IPS-20b (cell line): ENCODE results near the gene TMEM131L.

Experiments
- H3K27ac ChIP-seq: one replicate; pipeline ENCODE4 v1.5.1; 2013; ENCODE audit warnings: low read length
- H3K27me3 ChIP-seq: 2 replicates; pipeline ENCODE4 v1.6.1; 2013; ENCODE audit warnings: mild to moderate bottlenecking, low read length, inconsistent platforms; ENCODE audit not compliant: insufficient read depth
- H3K36me3 ChIP-seq: 2 replicates; pipeline ENCODE4 v1.6.1; 2013; ENCODE audit warnings: low read depth, mild to moderate bottlenecking, inconsistent platforms, low read length, moderate library complexity; ENCODE audit not compliant: insufficient read depth
- H3K4me1 ChIP-seq: 2 replicates; pipeline ENCODE4 v1.6.1; 2013; ENCODE audit warnings: mild to moderate bottlenecking, control low read depth, inconsistent platforms, low read length, moderate library complexity; ENCODE audit not compliant: insufficient read depth
- H3K4me3 ChIP-seq: 2 replicates; pipeline ENCODE4 v1.5.1; 2013; ENCODE audit warnings: mild to moderate bottlenecking, low read length, inconsistent platforms
- H3K9ac ChIP-seq: 2 replicates; pipeline ENCODE4 v1.6.1; 2013; ENCODE audit warnings: low read depth, mild to moderate bottlenecking, inconsistent platforms, low read length, moderate library complexity
- H3K9me3 ChIP-seq: 2 replicates; pipeline ENCODE4 v1.6.1; 2013; ENCODE audit warnings: mild to moderate bottlenecking, low read depth, low read length, inconsistent platforms; ENCODE audit not compliant: insufficient read depth

Gene TMEM131L

DNA sequence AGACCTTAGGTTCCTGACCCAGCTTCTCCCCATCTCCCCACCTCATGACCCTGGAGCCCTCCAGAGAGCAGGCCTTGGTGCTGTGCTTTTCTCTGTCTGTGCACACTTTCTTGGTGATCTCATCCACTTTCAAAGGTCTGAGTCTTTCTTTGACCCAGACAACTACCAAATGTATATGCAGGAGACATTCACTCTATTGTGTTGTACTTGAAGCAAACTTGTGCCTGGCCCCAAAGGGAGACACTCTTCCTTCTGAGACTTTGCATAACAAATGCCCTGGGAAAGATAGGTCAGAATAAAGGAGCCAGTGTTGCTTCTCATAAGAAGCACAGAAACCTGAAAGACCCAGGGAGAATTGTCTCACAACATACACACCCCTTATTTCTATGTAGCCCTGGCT, 163.6 kb downstream of the TMEM131L start:
- H3K36me3 ChIP-seq, result peaks cover 93% of the 10 kb centered on the region
- no peaks in the 10 kb centered on the region for H3K27me3 ChIP-seq
- H3K4me3 ChIP-seq, result no peak overlapping the region
- H3K27ac ChIP-seq, result no peak overlapping the region
- peaks cover 7% of the 10 kb centered on the region; the same call in 1 of the 2 replicates for H3K9me3 ChIP-seq
- H3K4me1 ChIP-seq, result no peaks in the 10 kb centered on the region
- no peak overlapping the region for H3K9ac ChIP-seq

- peaks cover 7% of the 10 kb centered on the region; the same call in 1 of the 2 replicates for H3K9me3 ChIP-seq
- no peaks in the 10 kb centered on the region for H3K4me1 ChIP-seq
- H3K27ac ChIP-seq, result no peak overlapping the region
- H3K9ac ChIP-seq, result no peak overlapping the region
- H3K27me3 ChIP-seq, result no peaks in the 10 kb centered on the region
- no peak overlapping the region for H3K4me3 ChIP-seq
- peaks cover 70% of the 10 kb centered on the region for H3K36me3 ChIP-seq
Measured at GRCh38 chr4:153634738-153635353, 168.7 kb downstream of the TMEM131L start.

DNA sequence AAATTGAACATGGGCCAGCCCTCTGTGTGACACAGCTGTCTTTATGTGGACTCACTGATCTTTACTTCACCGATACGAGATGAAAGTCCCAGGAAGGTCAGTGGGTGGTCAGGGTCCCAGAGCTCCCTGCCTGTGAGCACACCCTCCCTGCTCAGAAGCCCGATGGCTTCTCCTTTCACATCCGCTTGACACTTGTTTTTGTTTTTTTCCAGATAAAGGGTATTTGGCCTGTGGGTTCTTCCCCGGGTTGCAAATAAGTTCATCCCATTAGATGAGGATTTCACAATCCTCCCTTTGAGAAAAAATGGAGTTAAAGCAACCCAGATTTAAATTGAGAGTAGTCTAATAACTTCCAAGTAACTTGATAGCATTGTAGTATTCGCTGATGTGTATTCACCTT, 169.7 kb downstream of the TMEM131L start:
- Histone ChIP-seq H3K9ac (no peak overlapping the region), H3K4me1 (no peaks in the 10 kb centered on the region), H3K9me3 (peaks cover 3% of the 10 kb centered on the region; the same call in 1 of the 2 replicates), H3K27ac (no peak overlapping the region), H3K27me3 (no peaks in the 10 kb centered on the region), H3K36me3 (peaks cover 60% of the 10 kb centered on the region), H3K4me3 (no peak overlapping the region)

GRCh38 chr4:153637201-153637600, 171.0 kb downstream of the TMEM131L start:
- Histone ChIP-seq H3K9me3 (no peaks in the 10 kb centered on the region), H3K4me3 (no peak overlapping the region), H3K27me3 (no peaks in the 10 kb centered on the region), H3K9ac (no peak overlapping the region), H3K4me1 (no peaks in the 10 kb centered on the region), H3K36me3 (peaks cover 49% of the 10 kb centered on the region), H3K27ac (no peak overlapping the region)

GRCh38 chr4:153638011-153638410, 171.9 kb downstream of the TMEM131L start:
- H3K36me3 ChIP-seq, result peaks cover 41% of the 10 kb centered on the region
- H3K4me3 ChIP-seq, result no peak overlapping the region
- H3K4me1 ChIP-seq, result no peaks in the 10 kb centered on the region
- no peak overlapping the region for H3K27ac ChIP-seq
- H3K9ac ChIP-seq, result no peak overlapping the region
- H3K9me3 ChIP-seq, result no peaks in the 10 kb centered on the region
- no peaks in the 10 kb centered on the region for H3K27me3 ChIP-seq

GRCh38 chr4:153638999-153639398, 172.8 kb downstream of the TMEM131L start:
- H3K9me3 ChIP-seq, result no peaks in the 10 kb centered on the region
- H3K9ac ChIP-seq, result no peak overlapping the region
- no peak overlapping the region for H3K4me3 ChIP-seq
- H3K27me3 ChIP-seq, result no peaks in the 10 kb centered on the region
- H3K27ac ChIP-seq, result no peak overlapping the region
- H3K36me3 ChIP-seq, result peaks cover 33% of the 10 kb centered on the region
- H3K4me1 ChIP-seq, result no peaks in the 10 kb centered on the region

- peaks cover 4% of the 10 kb centered on the region for H3K9me3 ChIP-seq
- no peak overlapping the region for H3K27ac ChIP-seq
- no peaks in the 10 kb centered on the region for H3K27me3 ChIP-seq
- no peak overlapping the region for H3K9ac ChIP-seq
- no peaks in the 10 kb centered on the region for H3K4me1 ChIP-seq
- peaks cover 22% of the 10 kb centered on the region for H3K36me3 ChIP-seq
- H3K4me3 ChIP-seq, result no peak overlapping the region
Measured at GRCh38 chr4:153639833-153640802, 174.0 kb downstream of the TMEM131L start.

DNA sequence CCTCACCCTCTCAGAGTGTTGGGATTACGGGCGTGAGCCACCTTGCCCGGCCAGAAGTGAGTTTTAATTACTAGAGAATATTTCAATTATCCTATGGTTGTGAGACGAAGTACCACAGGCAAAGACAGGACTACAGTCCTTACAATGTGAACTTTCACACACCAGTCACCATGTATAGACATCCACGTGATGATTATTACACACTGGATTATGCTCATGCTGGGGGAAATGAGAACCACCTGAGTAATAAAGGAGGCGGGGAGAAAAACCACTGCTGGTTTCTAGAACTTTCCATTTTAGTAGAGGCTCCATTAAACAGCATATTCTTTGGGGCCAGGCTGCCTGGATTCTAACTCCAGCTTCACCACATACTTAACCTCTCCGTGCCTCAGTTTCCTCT, 175.4 kb downstream of the TMEM131L start:
- H3K4me1 ChIP-seq, result no peaks in the 10 kb centered on the region
- H3K9me3 ChIP-seq, result peaks cover 10% of the 10 kb centered on the region
- H3K36me3 ChIP-seq, result peaks cover 8% of the 10 kb centered on the region; the same call in 1 of the 2 replicates
- no peak overlapping the region for H3K27ac ChIP-seq
- no peak overlapping the region for H3K9ac ChIP-seq
- no peaks in the 10 kb centered on the region for H3K27me3 ChIP-seq
- no peak overlapping the region for H3K4me3 ChIP-seq

DNA sequence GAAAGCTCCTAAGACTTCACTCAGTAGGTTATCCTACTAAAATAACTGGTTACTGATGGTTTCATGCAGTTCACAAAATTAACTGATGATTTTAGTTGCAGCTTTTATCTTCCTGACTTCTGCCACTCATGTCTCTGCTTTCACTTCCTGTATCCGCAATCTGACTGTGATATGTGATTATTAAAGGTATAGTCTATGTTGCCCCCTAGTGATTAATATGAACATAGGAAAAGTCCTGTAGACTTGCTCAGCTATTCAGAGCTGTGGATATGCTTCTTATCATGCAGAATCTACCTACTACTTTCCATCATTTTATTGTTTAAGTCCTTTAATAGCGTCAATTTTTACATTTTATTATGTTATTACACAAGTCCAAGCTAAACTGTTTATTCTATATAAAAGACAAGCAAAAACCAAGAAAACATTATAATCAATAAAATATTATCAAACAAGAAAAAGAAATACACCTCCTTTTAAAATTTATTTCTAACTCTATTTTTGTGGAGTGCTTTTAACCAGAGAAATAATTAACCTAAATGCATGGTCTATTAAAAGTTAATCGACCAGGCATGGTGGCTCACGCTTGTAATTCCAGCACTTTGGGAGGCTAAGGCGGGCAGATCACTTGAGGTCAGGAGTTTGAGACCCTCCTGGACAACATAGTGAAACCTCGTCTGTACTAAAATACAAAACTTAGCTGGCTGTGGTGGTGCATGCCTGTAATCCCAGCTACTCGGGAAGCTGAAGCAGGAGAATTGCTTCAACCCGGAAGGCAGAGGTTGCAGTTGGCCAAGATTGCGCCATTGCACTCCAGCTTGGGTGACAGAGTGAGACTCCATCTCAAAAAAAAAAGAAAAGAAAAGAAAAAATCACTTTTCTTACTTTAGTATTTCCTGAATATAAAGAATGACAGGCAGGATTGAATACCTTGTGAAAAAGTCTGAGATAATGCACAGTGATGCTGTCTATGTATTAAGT, 177.5 kb downstream of the TMEM131L start:
- Histone ChIP-seq H3K4me3 (no peak overlapping the region), H3K27ac (no peak overlapping the region), H3K4me1 (0 out of 2 replicates have a peak, but pooled peaks cover 2% of the 10 kb centered on the region)

DNA sequence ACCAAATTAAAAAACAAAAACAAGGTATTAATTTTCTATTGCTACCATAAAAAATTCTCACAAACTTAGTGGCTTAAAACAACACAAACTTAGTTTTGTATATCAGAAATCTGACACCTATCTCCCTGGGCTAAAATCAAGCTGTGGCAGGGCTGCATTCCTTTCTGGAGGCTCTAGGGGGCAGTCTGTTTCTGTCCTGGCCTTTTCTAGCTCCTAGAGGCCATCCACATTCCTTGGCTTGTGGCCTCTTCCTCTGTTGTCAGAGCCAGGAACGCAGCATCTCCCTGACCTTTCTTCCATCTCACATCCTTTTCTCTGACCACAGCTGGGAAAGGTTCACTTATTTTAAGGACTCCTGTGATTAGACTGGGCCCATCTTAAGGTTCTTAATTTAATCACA, 179.0 kb downstream of the TMEM131L start:
- Histone ChIP-seq H3K27me3 (no peaks in the 10 kb centered on the region), H3K9me3 (peaks cover 10% of the 10 kb centered on the region), H3K9ac (no peak overlapping the region), H3K4me3 (no peak overlapping the region), H3K4me1 (0 out of 2 replicates have a peak, but pooled peaks cover 2% of the 10 kb centered on the region), H3K27ac (no peak overlapping the region), H3K36me3 (no peaks in the 10 kb centered on the region)

More for the DNA sequence above, 177.5 kb downstream of the TMEM131L start:
- no peaks in the 10 kb centered on the region for H3K36me3 ChIP-seq
- peaks cover 10% of the 10 kb centered on the region for H3K9me3 ChIP-seq
- H3K9ac ChIP-seq, result no peak overlapping the region
- H3K27me3 ChIP-seq, result no peaks in the 10 kb centered on the region

GRCh38 chr4:153646261-153646660, 180.1 kb downstream of the TMEM131L start:
- Histone ChIP-seq H3K4me3 (no peak overlapping the region), H3K27ac (no peak overlapping the region), H3K9me3 (peaks cover 10% of the 10 kb centered on the region), H3K4me1 (0 out of 2 replicates have a peak, but pooled peaks cover 2% of the 10 kb centered on the region), H3K9ac (no peak overlapping the region), H3K36me3 (no peaks in the 10 kb centered on the region), H3K27me3 (no peaks in the 10 kb centered on the region)
